Activated CD4-positive, CD25-positive, alpha-beta regulatory T cell treated with anti-CD3 and anti-CD28 coated beads, Interleukin-2, amount 50 U/mL, for 24 hours (primary cell): Measurements from ENCODE around the gene NBEAL2.
"Not testable (repeated sequence)": the region's sequence is repeated elsewhere in the genome, so short reads cannot be mapped to it uniquely, and the experiment has no call there.

Source experiments
- ATAC-seq, 2 donors: fragments of 150-1000 bp; cut with Tn5 transposase; one replicate each; pipeline ENCODE4 v1.10.0; 2021; ENCODE audit warnings: mild to moderate bottlenecking in 1 of 2, moderate library complexity in 1 of 2

NBEAL2 gene

DNA sequence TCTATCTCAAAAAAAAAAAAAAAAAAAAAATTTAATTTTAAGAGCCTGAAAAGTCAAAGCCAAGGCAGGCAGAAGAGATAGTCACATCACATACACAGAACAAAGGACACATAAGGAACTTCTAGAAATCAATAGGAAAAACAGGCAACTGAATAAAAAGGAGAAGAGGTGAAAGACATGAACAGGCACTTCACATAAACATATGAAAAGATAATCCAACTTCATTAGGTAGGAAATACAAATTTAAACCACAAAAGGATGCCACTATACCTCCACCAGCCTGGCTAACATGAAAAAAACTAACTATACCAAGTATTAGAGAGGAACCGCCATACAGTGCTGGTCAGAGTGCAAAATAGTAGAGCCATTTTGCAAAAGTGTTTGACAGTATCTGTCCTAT is 17.0 kb upstream of the NBEAL2 start:
- ATAC-seq = no peak

DNA sequence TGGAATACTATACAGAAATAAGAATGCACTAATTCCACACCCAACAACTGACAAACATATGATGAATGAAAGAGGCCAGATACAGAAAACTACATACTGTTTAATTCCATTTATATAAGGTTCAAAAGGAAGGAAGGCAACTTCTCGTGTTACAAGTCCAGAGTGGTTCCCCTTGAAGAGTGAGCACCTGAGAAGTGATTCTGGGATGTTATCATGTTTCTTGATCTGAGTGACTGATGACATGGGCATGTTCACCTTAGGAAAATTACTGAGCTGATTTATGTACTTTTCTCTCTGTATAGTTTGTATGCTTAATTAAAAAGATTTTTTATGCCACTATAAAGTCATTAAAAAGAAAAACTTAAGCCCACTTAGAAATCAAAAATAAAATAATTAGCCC is 16.5 kb upstream of the NBEAL2 start:
- no peak for ATAC-seq

DNA sequence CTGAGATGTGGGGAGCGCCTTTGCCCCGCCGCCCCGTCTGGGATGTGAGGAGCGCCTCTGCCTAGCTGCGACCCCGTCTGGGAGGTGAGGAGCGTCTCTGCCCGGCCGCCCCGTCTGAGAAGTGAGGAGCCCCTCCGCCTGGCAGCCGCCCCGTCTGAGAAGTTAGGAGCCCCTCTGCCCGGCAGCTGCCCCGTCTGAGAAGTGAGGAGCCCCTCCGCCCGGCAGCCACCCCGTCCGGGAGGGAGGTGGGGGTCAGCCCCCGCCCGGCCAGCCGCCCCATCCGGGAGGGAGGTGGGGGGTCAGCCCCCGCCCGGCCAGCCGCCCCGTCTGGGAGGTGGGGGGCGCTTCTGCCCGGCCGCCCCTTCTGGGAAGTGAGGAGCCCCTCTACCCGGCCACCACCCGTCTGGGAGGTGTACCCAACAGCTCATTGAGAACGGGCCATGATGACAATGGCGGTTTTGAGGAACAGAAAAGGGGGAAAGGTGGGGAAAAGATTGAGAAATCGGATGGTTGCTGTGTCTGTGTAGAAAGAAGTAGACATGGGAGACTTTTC is 15.4 kb upstream of the NBEAL2 start:
- not testable (repeated sequence) for ATAC-seq

DNA sequence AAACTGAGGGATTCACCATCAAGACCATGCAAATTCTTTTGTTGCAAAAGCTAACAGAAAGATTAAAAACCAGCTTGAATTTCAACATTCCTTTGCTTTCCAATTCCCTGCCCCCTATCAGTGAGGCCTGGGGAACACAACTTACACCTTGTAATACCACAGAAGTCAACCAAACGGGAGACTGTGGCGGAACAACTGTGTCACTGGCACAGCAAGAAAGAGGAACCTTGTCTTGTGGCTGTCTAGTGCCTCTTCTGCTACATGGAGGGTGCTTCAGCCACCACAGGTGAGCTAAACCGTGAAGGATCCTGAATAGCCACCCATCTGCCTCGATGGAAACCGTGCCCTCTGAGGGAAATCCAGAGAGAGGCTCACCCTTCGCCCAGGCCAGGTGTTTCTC is 14.3 kb upstream of the NBEAL2 start:
- no peak for ATAC-seq

DNA sequence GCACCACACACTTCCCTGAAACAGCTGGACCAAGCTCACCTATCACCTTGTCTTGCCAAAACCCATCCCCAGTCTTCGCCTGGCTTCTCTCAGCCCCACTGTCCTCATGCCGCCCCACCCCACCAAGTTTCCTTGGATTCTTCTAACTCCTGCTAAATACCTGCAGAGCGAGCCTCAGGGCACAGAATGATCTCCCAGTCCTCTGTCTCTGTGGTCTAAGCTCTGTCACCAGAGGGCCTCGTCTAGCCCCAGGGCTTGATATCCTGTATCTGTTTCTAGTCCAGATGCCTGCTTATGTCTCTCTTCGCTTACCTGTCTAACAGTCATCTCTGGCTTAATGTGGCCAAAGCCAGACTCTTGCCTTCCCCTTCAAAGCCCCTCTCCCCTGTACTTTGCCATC is 12.7 kb upstream of the NBEAL2 start:
- ATAC-seq = peak in 1 of 2 donors; percentile 48

DNA sequence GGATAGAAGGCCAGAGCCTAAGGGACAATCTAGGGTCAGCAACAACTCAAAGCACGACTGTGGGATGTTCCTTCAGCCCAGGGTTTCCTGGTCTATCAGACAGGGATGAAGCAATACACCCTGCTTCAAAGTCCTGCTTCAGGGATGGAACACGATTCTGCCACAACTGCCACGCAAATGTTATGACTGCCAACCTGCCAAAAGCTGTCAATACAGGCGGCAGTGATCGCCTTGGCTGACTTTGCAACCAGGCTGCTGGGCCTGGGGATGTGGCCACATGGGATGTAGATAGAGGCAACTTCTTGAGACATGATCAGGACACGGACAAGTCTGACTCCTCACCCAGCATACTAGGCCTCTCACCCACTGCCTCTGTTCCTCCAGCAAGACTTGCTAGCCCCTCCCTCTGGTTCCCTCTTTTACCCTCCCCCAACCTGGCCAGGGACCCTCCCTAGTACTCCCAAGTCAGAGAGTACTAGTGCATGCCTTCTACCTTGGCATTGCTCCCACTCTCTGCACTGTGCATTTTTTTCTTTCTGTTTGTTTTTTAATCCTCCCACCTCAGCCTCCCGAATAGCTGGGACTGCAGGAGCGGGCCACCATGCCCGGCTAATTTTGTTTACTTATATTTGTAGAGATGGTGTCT is 10.6 kb upstream of the NBEAL2 start:
- ATAC-seq = no peak

DNA sequence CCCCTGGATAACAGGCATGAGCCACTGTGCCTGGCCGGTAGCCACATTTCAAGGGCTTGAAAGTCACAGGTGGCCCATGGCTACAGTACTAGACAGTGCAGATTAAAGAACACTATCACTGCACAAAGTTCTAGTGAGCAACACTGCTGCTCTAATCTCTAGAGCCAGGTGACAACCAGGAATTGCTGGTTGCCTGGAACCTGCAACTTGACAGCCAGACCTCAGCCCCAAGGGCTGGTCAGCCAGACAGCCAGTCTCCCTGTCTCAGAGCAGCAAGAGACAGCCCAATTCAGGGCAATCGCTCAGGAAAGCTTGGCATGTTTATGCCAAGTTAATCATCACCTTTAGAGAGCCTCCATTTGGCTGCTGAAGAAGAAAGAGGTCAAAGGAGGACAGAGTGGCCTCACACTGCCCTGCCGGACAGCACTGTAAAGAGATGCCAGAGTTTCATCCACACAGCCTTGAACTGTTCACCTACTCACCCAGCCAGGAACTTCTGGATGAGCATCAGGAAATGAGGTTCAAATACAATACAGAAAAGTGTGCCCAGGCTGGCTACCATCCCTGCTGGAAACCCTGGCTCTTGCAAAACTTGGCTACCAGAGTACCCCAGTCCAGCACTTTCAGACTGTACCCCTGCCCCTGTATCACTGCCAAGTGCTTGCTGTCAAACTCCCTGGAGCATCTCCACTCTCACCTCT is 8.9 kb upstream of the NBEAL2 start:
- no peak for ATAC-seq

DNA sequence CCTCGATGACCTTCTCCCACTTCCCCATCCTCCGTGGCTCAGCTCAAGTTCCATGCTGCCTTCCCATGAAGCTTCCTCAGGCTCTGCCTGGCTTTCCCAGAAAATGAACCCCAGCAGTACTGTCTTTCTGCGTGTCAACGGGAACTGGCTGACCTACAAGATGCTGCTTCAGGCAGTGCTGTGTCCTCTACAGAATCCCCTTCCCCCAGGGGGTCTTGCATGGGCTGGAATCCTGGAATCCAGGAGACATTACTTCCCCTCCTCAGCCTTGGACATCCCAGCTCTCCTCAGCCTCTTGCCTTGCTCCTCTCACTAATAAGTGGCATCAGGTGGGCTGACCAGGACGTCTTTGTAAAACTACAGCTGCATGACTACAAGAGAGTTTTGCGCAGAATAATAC is 8.3 kb upstream of the NBEAL2 start:
- no peak for ATAC-seq

DNA sequence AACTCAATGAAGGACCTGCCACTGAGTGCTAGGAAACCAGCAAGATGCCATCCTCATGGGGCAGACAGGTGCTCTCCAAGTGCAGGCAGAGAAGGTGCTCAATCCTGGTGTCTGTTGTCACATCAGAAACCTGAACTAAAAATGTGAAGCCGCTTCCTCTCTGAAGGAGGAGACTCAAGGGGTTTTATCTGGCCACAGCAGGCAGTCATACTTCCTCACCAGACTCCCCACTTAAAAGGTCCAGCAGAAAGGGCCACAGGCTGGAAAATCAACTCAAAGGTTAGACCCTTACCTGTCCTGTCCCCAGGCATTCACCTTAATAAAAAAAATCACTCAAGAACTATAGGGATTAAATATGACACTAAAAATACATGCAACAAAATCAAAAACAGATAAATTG is 7.7 kb upstream of the NBEAL2 start:
- no peak for ATAC-seq

DNA sequence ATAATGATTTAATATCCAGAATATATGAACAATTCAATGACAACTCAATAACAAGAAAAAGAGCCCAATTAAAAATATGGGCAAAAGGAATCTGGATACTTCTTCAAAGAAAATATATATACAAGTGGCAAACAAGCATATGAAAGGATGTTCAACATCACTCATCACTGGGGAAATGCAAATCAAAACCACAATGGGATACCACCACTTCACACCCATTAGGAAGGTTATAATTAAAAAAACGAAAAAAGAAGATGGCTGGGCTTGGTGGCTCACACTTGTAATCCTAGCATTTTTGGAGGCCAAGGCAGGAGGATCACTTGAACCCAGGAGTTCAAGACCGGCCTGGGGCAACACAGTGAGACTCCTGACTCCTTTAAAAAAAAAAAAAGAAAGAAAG is 7.1 kb upstream of the NBEAL2 start:
- ATAC-seq = no peak

DNA sequence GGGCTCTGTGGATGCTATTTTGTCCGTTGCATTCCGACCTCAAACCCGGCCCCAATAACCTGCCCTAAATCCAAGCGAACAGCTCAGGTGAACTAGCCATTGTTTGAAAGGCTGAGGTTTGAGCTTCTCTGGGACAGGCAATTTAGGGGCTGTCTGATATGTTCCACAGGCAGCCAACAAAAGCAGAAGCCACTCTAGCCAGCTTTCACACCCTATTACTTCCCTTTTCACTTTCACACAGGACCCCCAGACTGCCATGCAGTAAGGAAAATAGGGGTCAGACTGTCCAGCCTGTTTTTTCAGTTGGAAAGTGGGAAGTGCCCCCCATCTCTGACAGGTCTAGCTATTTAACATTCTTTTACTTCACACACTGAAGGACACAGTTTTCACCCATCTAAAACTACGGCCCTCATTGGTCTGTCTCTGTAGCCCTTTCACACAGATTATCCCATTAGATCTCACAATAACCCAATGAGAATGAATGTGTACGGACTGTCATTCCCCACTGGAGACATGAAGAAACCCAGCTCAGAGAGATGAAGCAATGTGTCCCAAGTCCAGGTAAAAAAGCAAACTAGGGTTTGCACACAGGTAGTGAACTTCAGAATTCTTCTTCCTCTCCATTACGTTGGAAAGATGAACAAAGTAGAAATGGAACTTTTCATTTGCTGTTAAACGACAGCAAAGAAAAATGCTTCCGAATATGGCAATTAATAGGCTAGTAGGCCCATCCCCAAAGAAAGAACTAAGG is 4.9 kb upstream of the NBEAL2 start:
- no peak for ATAC-seq

DNA sequence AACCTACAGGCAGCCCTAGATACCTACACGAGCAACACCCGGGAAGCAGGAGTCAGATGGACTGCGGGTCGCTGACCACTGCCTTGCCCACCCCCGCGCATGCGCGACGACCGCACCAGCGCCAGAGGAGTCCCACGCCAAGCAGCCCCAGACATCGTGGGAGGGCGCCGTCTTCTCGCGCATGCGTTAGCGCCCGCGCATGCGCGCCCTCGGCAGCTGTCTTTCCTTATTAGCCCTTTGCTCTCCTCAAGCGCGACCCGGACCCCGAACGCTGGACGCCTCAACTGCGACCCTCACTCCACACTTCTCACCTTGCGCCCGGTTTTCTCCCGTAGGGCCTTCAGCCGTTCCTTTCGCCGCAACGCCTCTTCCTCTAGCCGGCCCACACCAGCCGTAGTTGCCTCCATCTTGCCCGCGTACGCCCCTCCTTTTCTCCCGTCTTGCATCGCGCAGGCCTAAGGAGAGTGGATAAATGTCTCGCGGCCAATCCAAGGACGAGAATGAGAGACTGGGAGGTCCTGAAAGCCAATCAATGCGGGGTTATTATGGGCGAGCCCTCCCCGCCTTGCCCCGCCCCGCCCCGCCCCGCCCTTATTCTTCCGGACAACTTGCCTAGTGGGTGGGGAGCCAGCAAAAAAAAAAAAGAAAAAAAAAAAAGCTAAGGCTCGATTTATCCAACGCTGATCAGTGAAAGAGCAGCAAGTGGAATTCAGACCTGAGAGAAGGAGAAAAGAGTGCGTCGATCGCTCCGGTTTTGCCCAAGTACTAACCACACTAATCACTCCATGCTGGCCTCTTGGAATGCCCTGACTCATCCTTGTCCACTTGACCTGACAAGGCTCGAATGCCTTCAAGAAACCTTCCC is 2.9 kb upstream of the NBEAL2 start, which contains the start of gene CCDC12:
TSS of gene CCDC12 (minus strand) at position 420 of the 865 bp plus-strand sequence. CDS start at position 407, 13 bp downstream.
- ATAC-seq = peak; percentile 79 to 81

DNA sequence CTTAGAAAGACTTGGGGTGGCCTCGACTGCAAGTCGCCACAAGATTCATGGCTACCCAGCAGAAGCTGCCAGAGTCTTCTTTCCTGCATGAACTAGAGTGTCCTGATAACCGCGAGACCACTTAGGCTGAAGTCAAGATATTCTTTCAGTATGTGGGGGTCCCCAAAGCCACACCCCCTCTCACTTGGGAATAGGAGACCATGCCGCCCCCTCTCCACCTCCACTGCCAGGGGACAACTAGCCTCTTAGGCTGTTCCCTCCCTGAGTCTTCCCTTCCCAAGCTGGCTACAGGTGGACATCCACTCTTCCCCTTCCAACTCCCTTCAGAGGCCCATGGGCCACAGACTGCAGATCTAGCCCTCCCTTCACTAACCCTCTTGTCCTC is 1.7 kb upstream of the NBEAL2 start:
- ATAC-seq = no peak

DNA sequence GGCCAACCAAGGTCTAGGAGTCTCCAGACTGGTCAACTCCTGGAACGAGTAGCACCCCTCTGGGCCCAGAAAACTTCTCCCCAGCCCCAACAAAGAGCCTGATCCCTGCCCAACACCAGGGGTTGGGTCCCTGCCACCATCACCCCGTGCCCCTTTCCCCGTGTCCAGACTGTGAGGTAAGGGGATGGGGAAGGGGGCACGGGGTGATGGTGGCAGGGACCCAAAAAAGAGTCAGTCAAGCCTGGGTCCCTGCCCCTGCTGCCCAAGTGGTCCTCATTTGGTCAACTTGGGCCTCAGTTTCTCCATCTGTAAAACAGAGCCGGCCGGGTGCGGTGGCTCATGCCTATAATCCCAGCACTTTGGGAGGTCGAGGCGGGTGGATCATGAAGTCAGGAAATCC is 1.1 kb upstream of the NBEAL2 start:
- no peak for ATAC-seq

DNA sequence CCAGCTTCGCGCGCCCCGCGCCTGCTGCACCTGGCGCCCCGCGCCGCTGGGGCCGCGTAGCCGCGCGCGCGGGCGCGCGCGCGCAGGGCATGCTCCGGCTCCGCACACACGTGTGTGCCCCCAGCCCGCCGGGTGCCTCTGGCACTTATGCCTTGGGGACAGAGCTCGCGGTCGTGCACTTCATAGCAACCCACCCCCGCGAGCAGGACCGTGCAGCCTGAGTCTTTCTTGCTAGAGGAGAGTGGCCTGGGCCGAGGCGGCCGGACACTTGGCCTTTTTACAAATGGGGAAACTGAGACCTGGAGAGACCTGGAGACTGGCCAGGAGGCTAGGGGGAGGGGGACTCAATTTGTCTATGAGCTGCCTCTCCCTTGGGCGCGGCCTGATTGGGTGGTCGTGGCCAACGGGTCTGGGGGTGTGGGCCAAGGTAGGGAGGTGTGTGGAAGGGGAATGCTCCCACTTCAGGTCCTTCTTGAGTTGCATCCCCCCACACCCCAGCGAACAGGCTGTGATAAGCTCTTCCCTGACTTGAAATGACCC is 562 bp downstream of the NBEAL2 start:
- peak; percentile 4 to 5 for ATAC-seq

DNA sequence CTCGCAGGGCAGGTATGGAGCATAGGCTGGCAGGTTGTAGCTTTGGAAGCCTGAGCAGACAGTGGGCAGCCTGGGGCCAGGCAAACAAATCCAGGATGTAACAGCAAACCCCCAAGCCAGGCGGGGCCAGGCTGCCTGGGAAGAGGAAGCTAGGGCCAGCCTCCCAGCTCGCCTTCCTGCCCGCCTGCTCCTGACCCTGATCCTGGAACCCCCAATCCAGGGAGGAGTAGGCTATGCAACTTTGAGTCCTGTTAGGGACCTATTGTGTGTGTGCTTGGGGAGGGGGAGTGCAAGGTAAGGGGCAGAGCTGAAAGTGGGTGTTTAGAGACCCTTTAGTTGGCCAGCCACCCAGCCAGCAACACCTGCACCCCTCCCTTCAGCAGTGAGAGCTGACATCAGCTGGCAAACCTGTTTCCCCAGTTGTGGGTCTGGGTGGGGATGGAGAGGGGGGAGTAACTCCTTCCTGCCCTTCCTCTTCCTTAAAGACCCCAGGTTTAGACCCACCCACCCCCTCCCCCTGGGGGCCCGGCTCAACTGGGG is 2.5 kb downstream of the NBEAL2 start:
- no peak for ATAC-seq

DNA sequence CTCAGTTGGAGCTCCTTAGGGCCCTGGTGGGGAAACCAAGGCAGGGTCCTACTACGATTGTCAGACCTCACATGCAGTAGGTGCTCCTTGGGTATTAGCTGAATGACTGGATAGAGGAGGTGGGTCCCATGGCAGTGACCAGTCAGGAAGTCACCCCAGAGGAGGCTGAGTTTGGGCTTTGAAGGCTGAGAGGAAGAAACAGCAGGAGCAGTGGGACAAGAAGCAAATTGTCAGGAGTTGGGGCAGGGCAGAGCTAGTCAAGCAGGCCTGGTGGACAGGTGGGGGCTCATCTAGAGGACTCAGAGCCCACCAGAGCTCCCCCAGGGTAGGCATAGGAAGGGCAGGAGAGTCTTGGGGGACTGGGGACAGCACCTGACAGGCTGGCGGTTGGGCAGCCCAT is 3.1 kb downstream of the NBEAL2 start:
- no peak for ATAC-seq

DNA sequence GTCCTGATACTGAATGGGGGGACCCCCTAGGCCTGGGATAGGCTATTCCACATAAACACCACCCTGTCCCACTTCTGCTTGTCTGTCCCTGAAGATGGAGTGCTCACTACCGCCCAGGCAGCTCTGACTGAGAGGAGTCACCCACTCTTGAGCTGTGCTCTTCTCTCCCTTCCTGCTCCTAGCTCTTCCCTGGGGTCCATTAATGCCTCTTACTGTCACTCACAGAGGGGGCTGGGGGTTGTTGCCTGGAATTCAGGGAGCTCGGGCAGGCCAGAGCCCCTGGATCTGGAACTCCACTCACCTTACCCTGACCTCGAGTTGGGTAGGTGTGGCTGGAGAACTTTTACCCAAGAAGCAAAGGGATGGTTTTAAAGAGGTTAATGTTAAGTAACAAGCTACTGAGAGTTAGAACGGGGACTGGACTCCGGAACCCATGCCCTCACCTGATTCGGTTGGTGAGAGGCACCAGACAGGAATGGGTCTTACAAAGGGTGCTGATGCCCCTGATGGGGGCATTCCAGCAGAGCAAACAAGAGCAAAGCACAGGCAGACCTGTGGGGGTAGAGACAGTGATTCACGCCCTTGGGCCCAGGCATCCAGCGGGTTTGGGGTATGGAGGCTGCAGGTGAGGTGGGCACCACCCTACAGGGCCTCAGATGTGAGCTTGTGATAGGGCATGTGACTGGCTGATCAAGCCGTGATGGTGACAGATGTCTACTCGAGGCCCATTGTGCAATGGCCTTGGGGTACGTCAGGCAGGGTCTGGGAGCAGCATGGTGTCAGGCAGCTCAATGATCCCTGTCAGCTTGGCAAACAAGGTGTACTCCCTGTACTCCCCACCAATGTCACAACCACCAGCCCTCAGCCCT is 5.4 kb downstream of the NBEAL2 start:
- no peak for ATAC-seq

DNA sequence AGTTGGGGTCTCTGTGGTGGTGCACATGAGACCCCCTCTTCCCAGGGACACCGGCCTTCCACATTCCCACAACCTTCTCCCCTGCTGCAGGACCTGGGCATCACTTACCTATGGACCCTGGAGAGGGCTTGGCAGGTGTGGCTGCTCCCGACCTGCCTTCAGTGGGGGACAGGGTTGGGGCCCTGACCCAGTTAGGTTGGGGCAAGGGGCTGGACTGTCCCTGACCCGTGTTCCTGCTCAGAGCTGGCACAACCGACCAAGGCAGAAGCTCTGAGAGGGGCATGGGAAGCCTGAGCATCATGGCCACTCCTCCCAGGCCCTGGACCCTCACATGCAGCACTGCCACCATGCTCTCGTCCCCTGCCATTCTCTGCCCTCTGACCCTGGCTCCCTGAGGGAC is 6.1 kb downstream of the NBEAL2 start:
- ATAC-seq = no peak

DNA sequence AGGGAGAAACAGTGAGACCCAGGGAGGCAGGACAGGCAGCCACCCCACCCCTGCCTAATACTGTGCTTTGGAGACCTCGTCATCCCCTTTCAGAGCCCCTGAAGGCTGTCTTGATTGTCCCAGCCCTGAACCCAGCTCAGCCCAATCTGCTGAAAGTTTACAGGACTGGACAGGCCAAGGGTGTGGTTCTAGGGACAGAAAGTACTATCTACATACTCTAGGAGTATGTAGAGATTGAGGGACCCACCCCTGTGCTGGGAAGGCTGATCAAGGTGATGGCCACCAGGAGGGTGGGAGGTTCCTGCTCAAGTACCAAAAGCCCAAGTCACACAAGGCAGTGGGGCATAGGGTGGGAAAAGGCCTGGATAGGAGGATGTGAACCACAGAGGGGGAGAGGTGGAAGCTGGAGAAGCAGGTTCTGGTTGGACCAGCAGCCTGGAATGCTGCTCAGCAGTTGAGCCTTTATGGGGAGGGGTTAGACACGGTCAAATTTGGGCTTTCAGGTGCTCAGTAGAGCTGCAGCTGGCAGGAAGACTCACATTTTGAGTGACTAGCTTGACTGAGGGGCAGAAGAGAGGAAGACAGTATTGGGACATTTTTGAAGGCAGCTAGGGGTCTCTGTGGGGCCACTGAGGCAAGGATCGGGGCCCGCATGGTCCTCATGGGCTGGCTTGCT is 6.7 kb downstream of the NBEAL2 start:
- ATAC-seq = no peak
